LHCN-M2 (cell line): ENCODE data around the gene PNMA5. TPM values are rescaled to one million over a fixed set of nuclear protein-coding genes. Genes with fewer than 3 reads are reported as not detected.

Experiments
- DNase-seq: peaks from one replicate; pipeline ENCODE4 v3.0.0-alpha.2; 2012; ENCODE audit warnings: low read depth
- total RNA-seq: library from RNA; depleted of rRNA; stranded (reverse); fragments of >200 nt; gene quantifications from 2 replicates; pipeline ENCODE4 v1.2.3, GENCODE V29; 2014; rRNA removed

Gene PNMA5
- total RNA-seq, 1 experiment from 2014 or later, result not detected

DNA sequence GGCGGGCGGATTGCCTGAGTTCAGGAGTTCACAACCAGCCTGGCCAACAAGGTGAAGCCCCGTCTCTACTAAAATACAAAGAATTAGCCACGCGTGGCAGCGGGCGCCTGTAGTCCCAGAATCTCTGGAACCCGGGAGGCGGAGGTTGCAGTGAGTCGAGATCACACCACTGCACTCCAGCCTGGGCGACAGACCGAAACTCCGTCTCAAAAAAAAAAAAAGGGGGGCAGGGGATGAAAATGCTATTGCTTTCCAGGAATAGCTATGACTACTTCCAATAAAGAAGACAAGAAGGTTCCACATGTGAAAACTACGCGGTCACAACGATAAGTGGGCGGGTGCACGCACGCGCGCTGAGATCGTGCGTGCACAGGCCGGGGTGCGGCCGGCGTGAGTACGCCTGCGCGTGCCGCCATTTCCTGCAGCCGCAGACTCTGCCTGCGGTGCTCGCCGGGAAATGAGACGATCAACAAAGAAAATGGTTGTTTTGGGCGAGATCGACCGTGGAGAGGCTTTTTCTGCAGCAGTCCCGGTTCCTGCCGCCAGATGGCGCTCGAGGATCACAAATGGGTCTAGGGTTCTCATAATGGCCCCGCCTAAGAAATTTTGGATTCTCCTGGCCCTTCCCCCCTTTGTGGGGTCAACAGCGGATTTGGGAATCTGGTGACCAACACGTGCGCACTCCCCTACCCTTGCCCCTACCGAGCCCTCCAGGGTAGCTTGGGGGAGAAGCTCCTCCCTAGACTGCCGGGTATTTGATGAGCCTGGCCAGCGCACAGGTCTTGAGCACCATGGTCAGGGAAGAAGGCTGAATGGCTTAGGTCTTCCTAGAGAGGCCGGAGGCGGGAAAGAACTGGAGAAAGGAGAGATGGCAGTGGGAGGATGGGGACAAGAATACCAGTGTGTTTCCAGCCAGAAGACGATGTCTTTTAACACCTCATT is 35.1 kb downstream of the PNMA5 start:
- peak; percentile 82 for DNase-seq

- no peak for DNase-seq
Observed at GRCh38 chrX:152958047-152958446, 35.9 kb downstream of the PNMA5 start.

GRCh38 chrX:152950786-152951185 is 43.1 kb downstream of the PNMA5 start:
- DNase-seq, result no peak

DNA sequence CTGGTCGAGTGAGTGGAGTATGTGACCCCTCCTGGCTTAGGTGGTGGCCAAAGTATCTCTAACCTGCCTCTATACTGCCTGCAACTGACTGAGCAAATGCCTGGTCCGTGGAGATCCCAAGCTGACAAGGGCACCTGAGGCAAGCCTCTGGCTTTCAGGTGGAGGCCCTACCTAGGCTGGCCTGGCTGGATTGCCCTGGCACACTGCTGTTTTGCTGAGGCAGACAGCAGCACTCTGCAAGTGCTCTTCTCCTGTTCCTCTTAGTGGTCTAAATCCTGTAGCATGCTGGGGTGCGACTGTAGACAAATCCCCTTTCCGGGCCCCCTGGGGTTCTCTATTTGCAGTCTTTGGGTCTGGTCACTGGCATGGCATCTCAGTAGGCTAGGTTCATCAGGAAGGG is 44.8 kb downstream of the PNMA5 start:
- no peak for DNase-seq

DNA sequence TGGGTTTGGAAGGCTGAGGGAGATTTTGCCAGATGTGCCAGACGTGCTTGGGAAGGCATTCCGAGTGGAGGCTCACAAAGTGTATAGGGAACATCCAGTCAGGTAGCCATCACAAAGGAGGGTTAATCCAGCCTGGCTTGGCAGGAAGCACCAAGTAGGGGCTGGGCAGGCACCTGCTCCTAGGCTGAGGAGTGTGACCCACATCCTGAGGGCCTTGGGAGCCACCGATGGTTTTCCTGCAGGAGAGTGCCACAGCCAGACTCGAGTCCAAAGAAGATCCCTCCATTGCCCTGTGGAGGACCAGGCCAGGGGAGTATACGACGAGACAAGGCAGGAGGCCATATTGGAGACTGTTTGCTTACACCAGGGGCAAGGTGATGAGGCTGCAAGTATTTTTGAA is 47.2 kb downstream of the PNMA5 start:
- no peak for DNase-seq

- no peak for DNase-seq
Observed at GRCh38 chrX:152945021-152945979, 48.6 kb downstream of the PNMA5 start.

GRCh38 chrX:152943826-152944225 is 50.1 kb downstream of the PNMA5 start:
- no peak for DNase-seq

DNA sequence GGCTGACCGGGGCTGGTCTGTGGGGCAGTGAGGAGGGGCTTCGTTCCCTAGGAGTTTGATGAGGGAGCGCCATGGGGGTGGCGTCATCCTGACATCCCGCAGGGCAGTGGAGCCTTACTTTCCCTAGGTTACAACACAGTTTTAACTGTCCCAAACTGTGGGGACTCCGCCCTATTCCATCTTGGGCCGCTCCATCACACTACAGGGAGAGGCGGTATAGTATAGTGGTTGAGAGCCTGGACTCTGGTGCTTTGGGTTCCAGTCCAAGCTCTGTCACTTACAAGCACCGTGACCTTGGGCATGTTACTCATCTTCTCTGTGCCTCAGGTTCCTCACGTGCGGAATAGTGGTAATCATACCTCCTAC is 51.9 kb downstream of the PNMA5 start:
- DNase-seq, result no peak

- DNase-seq, result peak; percentile 85
Observed at GRCh38 chrX:152941328-152942076, 52.4 kb downstream of the PNMA5 start.

Other genes starting within 250 kb of the PNMA5 start
- gene MAGEA2, start 240.3 kb downstream of the PNMA5 start, total RNA-seq, result not detected in 2 replicates
- gene CSAG3, start 234.9 kb downstream of the PNMA5 start, total RNA-seq, result not detected in 2 replicates
- not detected in 2 replicates for gene MAGEA6, start 224.4 kb downstream of the PNMA5 start, total RNA-seq
- gene CETN2, start 163.4 kb downstream of the PNMA5 start, total RNA-seq, result 48.7 and 52.2 TPM in 2 replicates
- gene NSDHL, start 163.1 kb downstream of the PNMA5 start, total RNA-seq, result 14.1 and 15.6 TPM in 2 replicates
- 0.38 and 0.92 TPM in 2 replicates for gene ZNF185, start 96.0 kb downstream of the PNMA5 start, total RNA-seq
- gene PNMA3, start 62.4 kb upstream of the PNMA5 start, total RNA-seq, result not detected in 2 replicates
- not detected in 2 replicates for gene PNMA6A, start 78.3 kb upstream of the PNMA5 start, total RNA-seq
- not detected in 2 replicates for gene MAGEA1, start 185.2 kb upstream of the PNMA5 start, total RNA-seq